Measurements from ENCODE around the gene SQOR. TPM values are rescaled to one million over a fixed set of nuclear protein-coding genes. Genes with fewer than 3 reads are reported as not detected.

SQOR gene
- total and polyA plus RNA-seq, 9 donors: 5.5 to 35.1 (median 11.8) TPM

GRCh38 chr15:45665261-45665660 lies 30.4 kb downstream of the SQOR start:
- no peak overlapping the region for H3K27ac ChIP-seq
- DNase-seq: no peak
- WGBS, 3 donors: 28 to 49% (median 41%) methylated on average over 1 of the region's 1 CpG
- no peaks in the 10 kb centered on the region for H3K36me3 ChIP-seq
- H3K27me3 ChIP-seq: no peaks in the 10 kb centered on the region
- TF ChIP-seq CTCF (IDR thresholded peaks at IDR 0.05): no peak
- no peak for TF ChIP-seq POLR2A (IDR thresholded peaks at IDR 0.05)
- no peak for TF ChIP-seq EP300 (IDR thresholded peaks at IDR 0.05)
- intact Hi-C loops (cut with DNase I): no loop called here
- H3K4me1 ChIP-seq (ENCODE audit: insufficient read depth): peaks cover 1% of the 10 kb centered on the region
- H3K9me3 ChIP-seq: no peaks in the 10 kb centered on the region
- no peak overlapping the region for H3K4me3 ChIP-seq

GRCh38 chr15:45666119-45666875 lies 31.5 kb downstream of the SQOR start:
- H3K36me3 ChIP-seq: no peaks in the 10 kb centered on the region
- H3K27ac ChIP-seq: no peak overlapping the region
- H3K27me3 ChIP-seq: no peaks in the 10 kb centered on the region
- H3K4me3 ChIP-seq: no peak overlapping the region
- intact Hi-C loops (cut with DNase I): no loop called here
- 95 to 98% (median 95%) methylated on average over 1 of the region's 1 CpG for WGBS, 3 donors
- peaks cover 1% of the 10 kb centered on the region for H3K4me1 ChIP-seq (ENCODE audit: insufficient read depth)
- no peak for DNase-seq
- TF ChIP-seq CTCF (IDR thresholded peaks at IDR 0.05): no peak
- no peak for TF ChIP-seq EP300 (IDR thresholded peaks at IDR 0.05)
- TF ChIP-seq POLR2A (IDR thresholded peaks at IDR 0.05): no peak
- no peaks in the 10 kb centered on the region for H3K9me3 ChIP-seq

DNA sequence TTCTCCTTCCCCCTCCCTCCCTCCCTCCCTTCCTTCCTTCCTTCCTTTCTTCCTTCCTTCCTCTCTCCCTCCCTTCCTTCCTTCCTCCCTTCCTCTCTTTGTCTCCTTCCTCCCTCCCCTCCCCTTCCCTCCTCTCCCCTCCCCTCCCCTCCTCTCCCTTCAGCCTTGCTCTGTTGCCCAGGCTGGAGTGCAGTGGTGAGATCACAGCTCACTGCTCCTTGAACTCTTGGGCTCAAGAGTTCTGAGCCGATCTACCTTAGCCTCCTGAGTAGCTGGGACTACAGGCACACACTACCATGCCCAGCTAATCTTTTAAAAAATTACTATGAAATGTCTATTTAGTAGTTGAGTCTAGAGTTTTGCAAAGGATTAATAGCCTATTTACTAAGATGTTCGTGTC lies 32.2 kb downstream of the SQOR start:
- intact Hi-C loops (cut with DNase I): no loop called here
- Histone ChIP-seq H3K9me3 (no peaks in the 10 kb centered on the region), H3K4me1 (ENCODE audit: insufficient read depth) (peaks cover 1% of the 10 kb centered on the region), H3K27ac (no peak overlapping the region), H3K36me3 (no peaks in the 10 kb centered on the region), H3K4me3 (no peak overlapping the region), H3K27me3 (no peaks in the 10 kb centered on the region)
- 29 to 54% (median 40%) methylated on average over 2 of the region's 2 CpGs for WGBS, 3 donors
- no peak for DNase-seq
- TF ChIP-seq CTCF (IDR thresholded peaks at IDR 0.05): no peak
- TF ChIP-seq EP300 (IDR thresholded peaks at IDR 0.05): no peak
- TF ChIP-seq POLR2A (IDR thresholded peaks at IDR 0.05): no peak

GRCh38 chr15:45668386-45668785 lies 33.6 kb downstream of the SQOR start:
- WGBS, 3 donors: 93 to 98% (median 94%) methylated on average over 6 of the region's 6 CpGs
- Histone ChIP-seq H3K4me3 (no peak overlapping the region), H3K4me1 (ENCODE audit: insufficient read depth) (peaks cover 1% of the 10 kb centered on the region), H3K27me3 (no peaks in the 10 kb centered on the region), H3K36me3 (no peaks in the 10 kb centered on the region), H3K9me3 (no peaks in the 10 kb centered on the region), H3K27ac (no peak overlapping the region)
- no peak for DNase-seq
- intact Hi-C loops (cut with DNase I): no loop called here
- TF ChIP-seq POLR2A (IDR thresholded peaks at IDR 0.05) (no peak), CTCF (IDR thresholded peaks at IDR 0.05) (no peak), EP300 (IDR thresholded peaks at IDR 0.05) (no peak)
